Thoracic aorta (tissue), 2 donors: Measurements from ENCODE around the gene EFCC1. TPM values are rescaled to one million over a fixed set of nuclear protein-coding genes. Genes with fewer than 3 reads are reported as not detected.

Experiments
- ATAC-seq: fragments of 150-250 bp; one replicate; pipeline ENCODE4 v1.8.0; 2017; ENCODE audit warnings: low read depth; ENCODE audit not compliant: insufficient number of reproducible peaks, low FRiP score
- DNase-seq: peaks from one replicate; pipeline ENCODE4 v3.0.0-alpha.2; 2020; ENCODE audit warnings: low spot score
- H3K27ac ChIP-seq, 2 donors: fragments of 200-600 bp; sonication (generic); 1 replicate in 1 of 2; 2 replicates in 1 of 2; pipeline ENCODE4 v1.5.1; 2016; ENCODE audit warnings: mild to moderate bottlenecking in 2 of 2, moderate library complexity in 2 of 2
- H3K27me3 ChIP-seq: fragments of 200-600 bp; sonication (generic); replicated peaks from 2 replicates; pipeline ENCODE4 v1.6.0; 2016; ENCODE audit warnings: mild to moderate bottlenecking; ENCODE audit not compliant: insufficient read depth
- H3K36me3 ChIP-seq: fragments of 200-600 bp; sonication (generic); one replicate; pipeline ENCODE4 v1.5.1; 2016
- H3K4me1 ChIP-seq, 2 donors: fragments of 200-600 bp; sonication (generic); 1 replicate in 1 of 2; 2 replicates in 1 of 2; pipeline versions ENCODE4 v1.5.1 to v1.6.0; 2016; ENCODE audit warnings: low read depth in 2 of 2, mild to moderate bottlenecking in 1 of 2; ENCODE audit not compliant: control insufficient read depth in 1 of 2
- H3K4me3 ChIP-seq: fragments of 200-600 bp; sonication (generic); 2 replicates; pipeline ENCODE4 v1.5.1; 2016; ENCODE audit warnings: mild to moderate bottlenecking
- H3K9me3 ChIP-seq: fragments of 200-600 bp; sonication (generic); 2 replicates; pipeline ENCODE4 v1.5.1; 2016
- total RNA-seq, 2 donors: library from RNA; depleted of rRNA; stranded (reverse); fragments of >200 nt; gene quantifications; one replicate each; pipeline versions ENCODE4 v1.1.0 to v1.2.3, GENCODE V29; 2016
- TF ChIP-seq, protein P1 (sequence below): fragments of 200-600 bp; sonication (generic); IDR thresholded peaks from one replicate; pipeline ENCODE4 v1.5.1; 2019; ENCODE audit warnings: antibody characterized with exemption

EFCC1 gene
- total RNA-seq, 2 donors from 2014 or later: 1.4 TPM; not detected in 1

- TF ChIP-seq, protein P1, sequence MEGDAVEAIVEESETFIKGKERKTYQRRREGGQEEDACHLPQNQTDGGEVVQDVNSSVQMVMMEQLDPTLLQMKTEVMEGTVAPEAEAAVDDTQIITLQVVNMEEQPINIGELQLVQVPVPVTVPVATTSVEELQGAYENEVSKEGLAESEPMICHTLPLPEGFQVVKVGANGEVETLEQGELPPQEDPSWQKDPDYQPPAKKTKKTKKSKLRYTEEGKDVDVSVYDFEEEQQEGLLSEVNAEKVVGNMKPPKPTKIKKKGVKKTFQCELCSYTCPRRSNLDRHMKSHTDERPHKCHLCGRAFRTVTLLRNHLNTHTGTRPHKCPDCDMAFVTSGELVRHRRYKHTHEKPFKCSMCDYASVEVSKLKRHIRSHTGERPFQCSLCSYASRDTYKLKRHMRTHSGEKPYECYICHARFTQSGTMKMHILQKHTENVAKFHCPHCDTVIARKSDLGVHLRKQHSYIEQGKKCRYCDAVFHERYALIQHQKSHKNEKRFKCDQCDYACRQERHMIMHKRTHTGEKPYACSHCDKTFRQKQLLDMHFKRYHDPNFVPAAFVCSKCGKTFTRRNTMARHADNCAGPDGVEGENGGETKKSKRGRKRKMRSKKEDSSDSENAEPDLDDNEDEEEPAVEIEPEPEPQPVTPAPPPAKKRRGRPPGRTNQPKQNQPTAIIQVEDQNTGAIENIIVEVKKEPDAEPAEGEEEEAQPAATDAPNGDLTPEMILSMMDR: no peak
- H3K9me3 ChIP-seq: no peaks in the 10 kb centered on the region
- H3K4me3 ChIP-seq: peak overlapping the region; percentile 5
- no peak overlapping the region for H3K27ac ChIP-seq
- no peaks in the 10 kb centered on the region for H3K27me3 ChIP-seq
- no peaks in the 10 kb centered on the region for H3K36me3 ChIP-seq
- no peaks in the 10 kb centered on the region for H3K4me1 ChIP-seq
- ATAC-seq (no peak), DNase-seq (no peak)
Measured at GRCh38 chr3:129015388-129016105, 14.4 kb downstream of the EFCC1 start.

GRCh38 chr3:129016356-129016719 lies 15.2 kb downstream of the EFCC1 start:
- no peak overlapping the region for H3K4me3 ChIP-seq
- TF ChIP-seq, protein P1: no peak
- no peaks in the 10 kb centered on the region for H3K36me3 ChIP-seq
- no peak for DNase-seq
- H3K27ac ChIP-seq: no peak overlapping the region
- H3K9me3 ChIP-seq: no peaks in the 10 kb centered on the region
- no peaks in the 10 kb centered on the region for H3K27me3 ChIP-seq
- ATAC-seq: no peak
- H3K4me1 ChIP-seq: no peaks in the 10 kb centered on the region

DNA sequence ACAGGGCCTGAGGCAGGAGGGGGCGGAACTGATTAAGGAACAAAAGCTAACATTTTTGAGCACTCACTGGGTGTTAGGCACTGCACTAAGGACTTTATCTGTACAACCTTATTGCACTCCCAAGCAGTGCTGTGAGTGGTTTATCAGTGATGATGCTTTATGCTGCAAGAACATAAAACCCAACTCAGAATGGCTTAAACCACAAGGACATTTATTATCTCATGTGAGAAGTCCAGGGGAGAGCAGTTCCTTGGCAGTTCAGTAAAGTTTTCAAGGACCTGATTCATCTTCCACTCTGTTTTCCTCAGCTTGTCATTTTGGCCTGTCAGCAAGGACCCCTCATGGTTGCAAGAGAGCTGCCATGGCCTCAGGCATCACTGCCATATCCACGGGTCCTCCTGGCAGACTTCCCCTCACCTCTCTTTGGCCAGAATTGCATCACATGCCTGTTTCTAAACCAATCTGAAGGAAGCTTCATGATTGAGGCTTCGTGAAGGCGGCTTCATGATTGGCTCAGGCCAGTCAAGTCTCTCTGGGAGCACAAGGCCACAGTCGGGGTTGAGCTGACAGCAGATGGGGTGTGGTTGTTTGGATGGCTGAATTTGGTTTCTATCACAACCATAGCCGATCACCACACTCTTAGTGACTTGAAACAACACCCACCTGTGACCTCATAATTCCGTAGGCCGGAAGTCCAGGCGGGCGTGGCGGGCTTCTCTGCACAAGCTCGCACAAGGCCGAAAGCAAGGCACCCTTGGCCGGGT lies 15.8 kb downstream of the EFCC1 start:
- no peak for ATAC-seq

DNA sequence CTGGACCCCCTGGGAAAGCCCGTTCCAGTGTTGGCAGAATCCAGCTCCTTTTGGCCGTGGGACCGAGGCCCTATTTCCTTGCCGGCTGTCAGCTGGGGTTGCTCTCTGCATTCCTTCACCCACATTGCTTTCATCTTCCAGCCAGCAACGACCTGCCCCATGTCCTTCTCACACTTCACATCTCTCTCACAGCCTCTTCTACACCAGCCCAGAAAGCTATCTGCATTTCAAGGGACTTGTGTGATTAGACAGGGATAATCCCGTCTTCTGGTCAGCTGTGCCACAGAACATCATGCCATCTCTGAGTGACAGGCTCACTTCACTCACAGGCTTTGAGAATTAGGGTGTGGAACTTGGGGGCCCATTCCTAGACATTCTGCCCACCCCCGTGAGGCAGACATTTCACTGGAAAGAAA lies 16.4 kb downstream of the EFCC1 start:
- no peaks in the 10 kb centered on the region for H3K4me1 ChIP-seq

More for the DNA sequence above, 15.8 kb downstream of the EFCC1 start:
- Histone ChIP-seq H3K4me1 (no peaks in the 10 kb centered on the region), H3K27ac (no peak overlapping the region), H3K4me3 (no peak overlapping the region), H3K9me3 (no peaks in the 10 kb centered on the region), H3K27me3 (no peaks in the 10 kb centered on the region), H3K36me3 (no peaks in the 10 kb centered on the region)
- TF ChIP-seq, protein P1: no peak
- no peak for DNase-seq

DNA sequence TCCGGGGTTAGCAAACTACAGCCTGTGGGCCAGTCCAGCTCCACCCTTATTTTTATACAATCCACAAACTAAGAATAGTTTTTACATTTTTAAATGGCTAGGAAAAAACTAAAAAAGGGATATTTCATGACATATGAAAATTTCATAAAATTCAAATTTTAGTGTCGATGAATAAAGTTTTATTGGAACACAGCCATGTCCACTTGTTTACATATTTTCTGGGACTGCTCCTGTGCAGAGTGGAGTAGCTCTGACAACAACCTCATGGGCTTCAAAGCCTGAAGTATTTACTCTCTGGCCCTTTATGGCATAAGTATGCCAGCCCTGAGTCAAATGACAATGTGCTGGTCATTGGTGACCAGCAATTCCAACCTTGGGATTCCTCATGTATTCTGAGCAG lies 17.2 kb downstream of the EFCC1 start:
- H3K36me3 ChIP-seq: no peaks in the 10 kb centered on the region
- no peaks in the 10 kb centered on the region for H3K27me3 ChIP-seq
- H3K4me1 ChIP-seq: no peaks in the 10 kb centered on the region
- TF ChIP-seq, protein P1: no peak
- no peaks in the 10 kb centered on the region for H3K9me3 ChIP-seq
- DNase-seq: no peak
- ATAC-seq: no peak
- H3K4me3 ChIP-seq: no peak overlapping the region
- H3K27ac ChIP-seq: no peak overlapping the region

More for the DNA sequence above, 16.4 kb downstream of the EFCC1 start:
- Histone ChIP-seq H3K36me3 (no peaks in the 10 kb centered on the region), H3K4me3 (no peak overlapping the region), H3K9me3 (no peaks in the 10 kb centered on the region), H3K27me3 (no peaks in the 10 kb centered on the region), H3K27ac (no peak overlapping the region)
- DNase-seq: no peak
- ATAC-seq: no peak
- TF ChIP-seq, protein P1: no peak
